GM23338 (cell line): ENCODE results near the gene TSPAN4. TPM values are rescaled to one million over a fixed set of nuclear protein-coding genes. Genes with fewer than 3 reads are reported as not detected.

ENCODE experiments used
- CTCF ChIP-seq, 2 experiments: fragments of 200-600 bp in 1 of 2; sonication (generic) in 1 of 2; conservative IDR thresholded peaks; 2 replicates each; pipeline versions ENCODE4 v1.5.1 to v1.6.1; 2016 to 2017; ENCODE audit warnings: antibody characterized with exemption in 2 of 2, low read depth in 2 of 2, mild to moderate bottlenecking in 2 of 2, moderate library complexity in 1 of 2
- EZH2 ChIP-seq: fragments of 200-600 bp; sonication (generic); IDR thresholded peaks from one replicate; pipeline ENCODE4 v1.8.0; 2017; ENCODE audit warnings: antibody characterized with exemption, mild to moderate bottlenecking, low read depth; ENCODE audit not compliant: unreplicated experiment
- EZH2phosphoT487 ChIP-seq: fragments of 200-600 bp; sonication (generic); IDR thresholded peaks from one replicate; pipeline ENCODE4 v1.8.1; 2018; ENCODE audit warnings: antibody characterized with exemption; ENCODE audit not compliant: unreplicated experiment
- POLR2AphosphoS5 ChIP-seq: IDR thresholded peaks from 2 replicates; pipeline ENCODE4 v1.6.1; 2016; ENCODE audit warnings: antibody characterized with exemption, low read depth
- ZNF331 ChIP-seq: fragments of 250-450 bp; sonication (Bioruptor Pico); IDR thresholded peaks from 2 replicates; pipeline ENCODE4 v1.5.0; 2020; ENCODE audit warnings: low read depth, mild to moderate bottlenecking, moderate library complexity
- polyA plus RNA-seq: library from polyadenylated mRNA; unstranded; fragments of >200 nt; fragmentation: Nextera tagmentation; extraction: Ambion mirVana; gene quantifications from 2 replicates; pipeline ENCODE4 v1.2.1, GENCODE V29; 2016
- total RNA-seq: library from RNA; depleted of rRNA; stranded (reverse); fragments of >200 nt; shearing (Covaris generic); gene quantifications from 2 replicates; pipeline ENCODE4 v1.2.3, GENCODE V29; 2014
- TF ChIP-seq, protein P1 (sequence below): fragments of 250-450 bp; sonication (Bioruptor Pico); IDR thresholded peaks from 2 replicates; pipeline ENCODE4 v1.5.0; 2020; ENCODE audit warnings: mild to moderate bottlenecking, moderate library complexity
- TF ChIP-seq, protein P2 (sequence below): IDR thresholded peaks from 2 replicates; pipeline ENCODE4 v1.6.1; 2016; ENCODE audit warnings: antibody characterized with exemption

Gene TSPAN4
- total and polyA plus RNA-seq, 2 experiments from 2014 or later: 76.8 to 150 TPM

DNA sequence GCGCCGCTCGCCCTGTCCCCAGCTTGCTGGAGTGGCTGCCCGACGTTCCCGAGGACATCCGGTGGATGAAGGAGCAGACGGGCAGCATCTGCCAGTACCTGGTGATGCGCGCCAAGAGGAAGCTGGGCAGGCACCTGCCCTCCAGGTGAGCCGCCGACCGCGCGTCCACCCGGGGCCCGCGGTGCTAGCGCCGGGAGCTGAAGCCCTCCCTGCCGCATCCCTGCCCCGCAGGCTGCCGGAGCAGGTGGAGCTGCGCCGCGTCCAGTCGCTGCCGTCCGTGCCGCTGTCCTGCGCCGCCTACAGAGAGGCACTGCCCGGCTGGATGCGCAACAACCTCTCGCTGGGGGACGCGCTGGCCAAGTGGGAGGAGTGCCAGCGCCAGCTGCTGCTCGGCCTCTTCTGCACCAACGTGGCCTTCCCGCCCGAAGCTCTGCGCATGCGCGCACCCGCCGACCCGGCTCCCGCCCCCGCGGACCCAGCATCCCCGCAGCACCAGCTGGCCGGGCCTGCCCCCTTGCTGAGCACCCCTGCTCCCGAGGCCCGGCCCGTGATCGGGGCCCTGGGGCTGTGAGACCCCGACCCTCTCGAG is 18.3 kb upstream of the TSPAN4 start (continued):
- TF ChIP-seq, protein P1, sequence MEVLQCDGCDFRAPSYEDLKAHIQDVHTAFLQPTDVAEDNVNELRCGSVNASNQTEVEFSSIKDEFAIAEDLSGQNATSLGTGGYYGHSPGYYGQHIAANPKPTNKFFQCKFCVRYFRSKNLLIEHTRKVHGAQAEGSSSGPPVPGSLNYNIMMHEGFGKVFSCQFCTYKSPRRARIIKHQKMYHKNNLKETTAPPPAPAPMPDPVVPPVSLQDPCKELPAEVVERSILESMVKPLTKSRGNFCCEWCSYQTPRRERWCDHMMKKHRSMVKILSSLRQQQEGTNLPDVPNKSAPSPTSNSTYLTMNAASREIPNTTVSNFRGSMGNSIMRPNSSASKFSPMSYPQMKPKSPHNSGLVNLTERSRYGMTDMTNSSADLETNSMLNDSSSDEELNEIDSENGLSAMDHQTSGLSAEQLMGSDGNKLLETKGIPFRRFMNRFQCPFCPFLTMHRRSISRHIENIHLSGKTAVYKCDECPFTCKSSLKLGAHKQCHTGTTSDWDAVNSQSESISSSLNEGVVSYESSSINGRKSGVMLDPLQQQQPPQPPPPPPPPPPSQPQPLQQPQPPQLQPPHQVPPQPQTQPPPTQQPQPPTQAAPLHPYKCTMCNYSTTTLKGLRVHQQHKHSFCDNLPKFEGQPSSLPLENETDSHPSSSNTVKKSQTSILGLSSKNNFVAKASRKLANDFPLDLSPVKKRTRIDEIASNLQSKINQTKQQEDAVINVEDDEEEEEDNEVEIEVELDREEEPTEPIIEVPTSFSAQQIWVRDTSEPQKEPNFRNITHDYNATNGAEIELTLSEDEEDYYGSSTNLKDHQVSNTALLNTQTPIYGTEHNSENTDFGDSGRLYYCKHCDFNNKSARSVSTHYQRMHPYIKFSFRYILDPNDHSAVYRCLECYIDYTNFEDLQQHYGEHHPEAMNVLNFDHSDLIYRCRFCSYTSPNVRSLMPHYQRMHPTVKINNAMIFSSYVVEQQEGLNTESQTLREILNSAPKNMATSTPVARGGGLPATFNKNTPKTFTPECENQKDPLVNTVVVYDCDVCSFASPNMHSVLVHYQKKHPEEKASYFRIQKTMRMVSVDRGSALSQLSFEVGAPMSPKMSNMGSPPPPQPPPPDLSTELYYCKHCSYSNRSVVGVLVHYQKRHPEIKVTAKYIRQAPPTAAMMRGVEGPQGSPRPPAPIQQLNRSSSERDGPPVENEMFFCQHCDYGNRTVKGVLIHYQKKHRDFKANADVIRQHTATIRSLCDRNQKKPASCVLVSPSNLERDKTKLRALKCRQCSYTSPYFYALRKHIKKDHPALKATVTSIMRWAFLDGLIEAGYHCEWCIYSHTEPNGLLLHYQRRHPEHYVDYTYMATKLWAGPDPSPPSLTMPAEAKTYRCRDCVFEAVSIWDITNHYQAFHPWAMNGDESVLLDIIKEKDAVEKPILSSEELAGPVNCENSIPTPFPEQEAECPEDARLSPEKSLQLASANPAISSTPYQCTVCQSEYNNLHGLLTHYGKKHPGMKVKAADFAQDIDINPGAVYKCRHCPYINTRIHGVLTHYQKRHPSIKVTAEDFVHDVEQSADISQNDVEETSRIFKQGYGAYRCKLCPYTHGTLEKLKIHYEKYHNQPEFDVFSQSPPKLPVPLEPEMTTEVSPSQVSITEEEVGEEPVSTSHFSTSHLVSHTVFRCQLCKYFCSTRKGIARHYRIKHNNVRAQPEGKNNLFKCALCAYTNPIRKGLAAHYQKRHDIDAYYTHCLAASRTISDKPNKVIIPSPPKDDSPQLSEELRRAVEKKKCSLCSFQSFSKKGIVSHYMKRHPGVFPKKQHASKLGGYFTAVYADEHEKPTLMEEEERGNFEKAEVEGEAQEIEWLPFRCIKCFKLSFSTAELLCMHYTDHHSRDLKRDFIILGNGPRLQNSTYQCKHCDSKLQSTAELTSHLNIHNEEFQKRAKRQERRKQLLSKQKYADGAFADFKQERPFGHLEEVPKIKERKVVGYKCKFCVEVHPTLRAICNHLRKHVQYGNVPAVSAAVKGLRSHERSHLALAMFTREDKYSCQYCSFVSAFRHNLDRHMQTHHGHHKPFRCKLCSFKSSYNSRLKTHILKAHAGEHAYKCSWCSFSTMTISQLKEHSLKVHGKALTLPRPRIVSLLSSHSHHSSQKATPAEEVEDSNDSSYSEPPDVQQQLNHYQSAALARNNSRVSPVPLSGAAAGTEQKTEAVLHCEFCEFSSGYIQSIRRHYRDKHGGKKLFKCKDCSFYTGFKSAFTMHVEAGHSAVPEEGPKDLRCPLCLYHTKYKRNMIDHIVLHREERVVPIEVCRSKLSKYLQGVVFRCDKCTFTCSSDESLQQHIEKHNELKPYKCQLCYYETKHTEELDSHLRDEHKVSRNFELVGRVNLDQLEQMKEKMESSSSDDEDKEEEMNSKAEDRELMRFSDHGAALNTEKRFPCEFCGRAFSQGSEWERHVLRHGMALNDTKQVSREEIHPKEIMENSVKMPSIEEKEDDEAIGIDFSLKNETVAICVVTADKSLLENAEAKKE (CRISPR knock-in tag): no peak
- TF ChIP-seq CTCF (conservative IDR thresholded peaks at IDR 0.05; ENCODE audit: low read depth in 2 of 2): no peak
- TF ChIP-seq, protein P2, sequence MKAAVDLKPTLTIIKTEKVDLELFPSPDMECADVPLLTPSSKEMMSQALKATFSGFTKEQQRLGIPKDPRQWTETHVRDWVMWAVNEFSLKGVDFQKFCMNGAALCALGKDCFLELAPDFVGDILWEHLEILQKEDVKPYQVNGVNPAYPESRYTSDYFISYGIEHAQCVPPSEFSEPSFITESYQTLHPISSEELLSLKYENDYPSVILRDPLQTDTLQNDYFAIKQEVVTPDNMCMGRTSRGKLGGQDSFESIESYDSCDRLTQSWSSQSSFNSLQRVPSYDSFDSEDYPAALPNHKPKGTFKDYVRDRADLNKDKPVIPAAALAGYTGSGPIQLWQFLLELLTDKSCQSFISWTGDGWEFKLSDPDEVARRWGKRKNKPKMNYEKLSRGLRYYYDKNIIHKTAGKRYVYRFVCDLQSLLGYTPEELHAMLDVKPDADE: no peak
- no peak for TF ChIP-seq EZH2
- TF ChIP-seq EZH2phosphoT487: no peak
- TF ChIP-seq ZNF331 (CRISPR knock-in tag): no peak
- TF ChIP-seq POLR2AphosphoS5: no peak
